NCI-H2029 (cell line): Measurements from ENCODE around the gene DPM3.
"Not testable (repeated sequence)": the region's sequence is repeated elsewhere in the genome, so short reads cannot be mapped to it uniquely, and the experiment has no call there.

ENCODE experiments used
- DNase-seq: peaks from one replicate; lab custom pipeline; 2025; lab: John Stamatoyannopoulos, UW

The DPM3 gene, protein sequence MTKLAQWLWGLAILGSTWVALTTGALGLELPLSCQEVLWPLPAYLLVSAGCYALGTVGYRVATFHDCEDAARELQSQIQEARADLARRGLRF

GRCh38 chr1:155139895-155140629 is at the start of gene DPM3:
Gene DPM3 (minus strand): TSS chr1:155140531. CDS start chr1:155140240, 291 bp downstream.
- DNase-seq = peak; percentile 65

DNA sequence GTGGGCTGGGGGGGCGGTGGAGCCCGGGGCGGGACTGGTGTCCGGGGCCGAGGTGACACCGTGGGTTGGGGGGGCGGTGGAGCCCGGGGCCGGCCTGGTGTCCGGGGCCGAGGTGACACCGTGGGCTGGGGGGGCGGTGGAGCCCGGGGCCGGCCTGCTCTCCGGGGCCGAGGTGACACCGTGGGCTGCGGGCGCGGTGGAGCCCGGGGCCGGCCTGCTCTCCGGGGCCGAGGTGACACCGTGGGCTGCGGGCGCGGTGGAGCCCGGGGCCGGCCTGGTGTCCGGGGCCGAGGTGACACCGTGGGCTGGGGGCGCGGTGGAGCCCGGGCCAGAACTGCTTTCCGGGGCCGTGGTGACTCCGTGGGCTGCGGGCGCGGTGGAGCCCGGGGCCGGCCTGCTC is 49.6 kb upstream of the DPM3 start:
- not testable (repeated sequence) for DNase-seq

- DNase-seq = no peak
These were observed 47.9 kb upstream of the DPM3 start for GRCh38 chr1:155188268-155188667.

- DNase-seq = no peak
These were observed 47.1 kb upstream of the DPM3 start for GRCh38 chr1:155187456-155187891.

GRCh38 chr1:155186794-155187455 is 46.6 kb upstream of the DPM3 start:
- DNase-seq = no peak

DNA sequence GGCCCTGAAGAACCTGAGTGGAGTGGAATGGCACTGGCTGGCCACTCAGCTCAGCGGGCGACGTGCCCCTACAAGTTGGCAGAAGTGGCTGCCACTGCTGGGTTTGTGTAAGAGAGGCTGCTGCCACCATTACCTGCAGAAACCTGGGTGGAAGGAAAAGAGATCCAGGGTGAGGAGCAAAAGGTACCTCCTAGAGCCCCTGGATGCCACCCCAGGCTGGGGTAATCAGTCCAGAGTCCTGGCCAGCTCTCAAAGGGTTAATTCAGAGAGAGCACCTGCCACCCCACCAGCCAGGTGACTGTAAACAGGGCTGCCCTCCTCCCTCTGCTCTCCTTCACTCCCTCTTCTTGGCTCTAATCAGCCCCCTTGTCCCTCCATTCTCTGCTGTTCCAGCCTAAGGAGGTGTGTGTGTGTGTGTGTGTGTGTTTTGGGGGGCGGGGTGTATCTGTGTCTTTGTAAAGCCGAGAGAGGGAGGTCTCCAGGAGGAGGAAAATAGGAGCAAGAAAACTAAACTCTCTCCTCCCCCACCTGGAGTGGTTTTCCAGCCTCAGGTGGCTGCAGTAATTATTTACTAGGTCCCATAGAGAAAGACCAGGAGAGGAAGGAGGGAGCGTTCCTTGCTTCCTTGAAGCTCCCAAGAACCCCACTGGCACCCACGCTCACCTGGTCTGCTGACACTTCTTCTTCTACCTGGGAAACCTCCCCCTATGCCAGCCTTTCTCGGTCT is 45.9 kb upstream of the DPM3 start:
- DNase-seq = peak; percentile 54

DNA sequence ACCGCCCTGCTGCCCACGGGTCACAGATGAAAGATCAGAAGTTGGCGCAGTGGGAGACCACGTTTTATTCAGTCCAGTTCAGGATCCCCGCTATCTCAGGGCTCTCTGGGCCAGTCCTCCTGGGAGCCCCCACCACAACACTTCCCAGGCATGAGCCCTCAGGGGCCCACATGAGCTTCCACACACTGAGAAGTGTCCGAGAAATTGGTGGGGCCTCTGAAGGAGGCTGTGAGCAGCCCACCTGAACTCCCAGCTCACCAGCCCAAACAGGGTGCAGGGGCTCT is 45.4 kb upstream of the DPM3 start:
- no peak for DNase-seq

- peak; percentile 23 for DNase-seq
These were observed 44.8 kb upstream of the DPM3 start for GRCh38 chr1:155184835-155185782.

DNA sequence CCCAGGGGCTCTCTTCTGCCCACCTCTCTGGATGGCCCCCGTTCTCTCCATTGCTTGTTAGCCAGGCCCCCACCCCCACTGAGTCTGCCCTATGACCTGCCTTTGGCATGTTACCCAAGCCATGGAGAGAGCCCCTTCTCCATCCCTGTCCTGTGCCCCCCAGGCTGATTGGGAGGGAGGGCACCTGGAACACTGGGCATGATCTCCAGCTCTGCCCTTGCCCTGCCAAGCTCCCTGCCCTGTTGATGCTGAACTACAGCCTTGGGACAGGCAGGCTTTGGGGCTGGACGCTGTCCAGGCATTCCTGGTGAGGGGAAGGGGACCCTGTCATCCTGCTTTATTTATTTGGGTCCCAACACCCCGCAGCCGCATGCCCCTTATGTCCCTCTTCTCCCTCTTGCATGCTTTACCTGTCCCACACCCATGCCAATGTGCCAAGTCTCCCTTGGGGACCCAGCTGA is 44.0 kb upstream of the DPM3 start:
- no peak for DNase-seq

DNA sequence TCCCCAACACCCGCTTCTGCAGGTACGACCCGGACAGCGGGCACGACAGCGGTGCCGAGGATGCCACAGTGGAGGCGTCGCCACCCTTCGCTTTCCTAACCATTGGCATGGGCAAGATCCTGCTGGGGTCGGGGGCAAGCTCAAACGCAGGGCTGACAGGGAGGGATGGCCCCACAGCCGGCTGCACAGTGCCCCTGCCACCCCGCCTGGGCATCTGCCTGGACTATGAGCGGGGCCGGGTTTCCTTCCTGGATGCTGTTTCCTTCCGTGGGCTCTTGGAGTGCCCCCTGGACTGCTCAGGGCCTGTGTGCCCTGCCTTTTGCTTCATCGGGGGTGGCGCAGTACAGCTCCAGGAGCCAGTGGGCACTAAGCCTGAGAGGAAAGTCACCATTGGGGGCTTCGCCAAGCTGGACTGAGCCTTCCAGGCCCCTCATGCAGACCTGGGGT is 43.5 kb upstream of the DPM3 start:
- no peak for DNase-seq

GRCh38 chr1:155182052-155182550 is 41.8 kb upstream of the DPM3 start:
- DNase-seq = no peak

- no peak for DNase-seq
These were observed 41.2 kb upstream of the DPM3 start for GRCh38 chr1:155181371-155182051.

- DNase-seq = no peak
These were observed 39.0 kb upstream of the DPM3 start for GRCh38 chr1:155179112-155180031.

DNA sequence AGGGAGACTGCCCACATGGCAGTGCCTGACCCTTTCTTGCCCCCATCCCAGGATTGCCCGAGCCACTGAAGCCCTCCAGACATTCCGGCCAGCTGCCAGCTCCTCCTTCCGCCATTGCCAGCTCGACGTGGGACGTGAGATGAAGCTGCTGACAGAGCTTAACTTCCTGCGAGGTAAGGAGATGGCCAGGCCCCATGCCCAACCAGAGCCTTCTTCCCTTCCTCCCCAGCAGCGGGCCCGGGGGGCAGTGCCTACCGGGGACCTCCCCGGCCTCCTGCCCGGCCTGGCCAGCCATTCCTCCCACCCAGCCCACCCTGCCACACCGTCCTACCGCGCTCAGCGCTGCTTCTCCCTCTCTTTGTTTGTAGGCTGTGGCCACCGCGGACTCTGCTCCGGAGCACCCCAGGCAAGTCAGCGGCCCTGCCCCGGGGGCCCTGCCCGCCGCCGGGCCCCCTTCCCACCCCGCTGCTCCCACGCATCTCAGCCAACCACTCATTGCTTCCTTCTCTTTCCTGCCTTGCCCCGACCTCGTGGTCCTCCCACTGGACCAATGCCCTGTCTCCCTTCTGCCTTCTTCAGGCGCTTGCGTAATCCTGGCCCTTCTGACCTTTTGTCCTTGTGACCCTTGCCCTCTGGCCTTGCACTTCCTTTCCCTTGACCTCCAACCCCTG is 38.2 kb upstream of the DPM3 start:
- DNase-seq = no peak

DNA sequence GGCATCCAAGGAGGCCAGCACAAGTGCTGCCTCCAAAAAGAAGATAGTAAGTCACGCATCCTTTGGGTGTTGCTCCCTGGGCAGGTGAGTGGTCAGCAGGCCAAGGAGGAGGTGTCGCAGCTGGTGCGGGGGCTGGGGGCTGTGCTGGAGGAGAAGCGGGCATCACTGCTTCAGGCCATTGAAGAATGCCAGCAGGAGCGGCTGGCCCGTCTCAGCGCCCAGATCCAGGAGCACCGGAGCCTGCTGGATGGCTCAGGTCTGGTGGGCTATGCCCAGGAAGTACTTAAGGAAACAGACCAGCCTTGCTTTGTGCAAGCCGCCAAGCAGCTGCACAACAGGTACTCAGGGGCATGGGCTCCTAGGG is 37.6 kb upstream of the DPM3 start:
- DNase-seq = no peak

- no peak for DNase-seq
These were observed 37.0 kb upstream of the DPM3 start for GRCh38 chr1:155177192-155177917.

- DNase-seq = peak; percentile 71
These were observed 36.3 kb upstream of the DPM3 start for GRCh38 chr1:155176544-155177071.

DNA sequence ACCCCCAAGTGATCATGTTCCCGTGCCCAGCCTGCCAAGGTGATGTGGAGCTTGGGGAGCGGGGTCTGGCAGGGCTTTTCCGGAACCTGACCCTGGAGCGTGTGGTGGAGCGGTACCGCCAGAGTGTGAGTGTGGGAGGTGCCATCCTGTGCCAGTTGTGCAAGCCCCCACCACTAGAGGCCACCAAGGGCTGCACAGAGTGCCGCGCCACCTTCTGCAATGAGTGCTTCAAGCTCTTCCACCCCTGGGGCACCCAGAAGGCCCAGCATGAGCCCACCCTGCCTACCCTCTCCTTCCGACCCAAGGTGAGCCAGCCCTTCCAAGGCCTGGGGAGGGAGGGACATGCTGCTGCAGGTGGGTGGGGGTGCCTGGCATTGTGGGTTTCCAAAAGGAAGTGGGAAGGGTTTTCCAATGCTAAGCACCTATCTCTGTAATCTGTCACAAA is 35.6 kb upstream of the DPM3 start:
- DNase-seq = peak; percentile 40
